Nucleus accumbens (tissue), 56 donors: ENCODE results near the gene RALGPS1.

ENCODE experiments used
- DNase-seq, 56 donors: peaks; one replicate each; lab custom pipeline; 2025; lab: John Stamatoyannopoulos, UW

Gene RALGPS1

DNA sequence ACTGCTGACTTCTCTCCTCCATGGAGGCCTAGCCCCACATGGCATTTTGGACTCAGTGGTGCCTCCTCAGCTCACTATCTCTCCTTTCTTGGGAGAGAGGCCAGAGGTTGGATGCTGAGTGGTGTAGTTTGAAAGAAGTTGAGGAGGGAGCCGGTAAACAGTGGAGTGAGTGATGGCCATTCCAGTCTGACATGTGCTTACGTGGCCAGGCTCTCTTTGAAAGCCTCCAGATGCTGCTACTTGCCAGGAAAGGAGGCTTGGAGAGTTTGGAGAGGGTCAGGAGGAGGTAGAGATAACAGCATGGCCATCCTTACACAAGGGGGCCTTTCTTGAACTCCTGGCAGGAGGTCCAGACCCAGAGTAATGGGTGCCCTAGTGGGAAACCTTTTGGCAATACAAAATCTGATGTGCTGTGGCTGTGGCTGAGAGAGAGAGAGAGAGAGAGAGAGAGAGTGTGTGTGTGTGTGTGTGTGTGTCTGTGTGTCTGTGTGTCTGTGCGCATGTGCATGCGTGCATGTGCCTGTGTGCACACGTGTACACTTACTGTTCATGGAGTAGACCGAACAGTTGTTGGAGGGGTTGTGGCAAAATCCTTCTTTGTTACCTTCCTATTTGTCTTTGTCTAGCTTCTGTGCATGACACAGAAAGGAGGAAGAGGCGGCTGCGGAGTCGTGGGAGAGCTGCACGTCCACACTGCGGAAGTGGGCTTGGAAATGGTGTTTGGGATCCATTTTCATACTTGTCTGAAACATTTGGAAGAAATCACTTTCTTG is 37.8 kb downstream of the RALGPS1 start:
- DNase-seq, result no peak

DNA sequence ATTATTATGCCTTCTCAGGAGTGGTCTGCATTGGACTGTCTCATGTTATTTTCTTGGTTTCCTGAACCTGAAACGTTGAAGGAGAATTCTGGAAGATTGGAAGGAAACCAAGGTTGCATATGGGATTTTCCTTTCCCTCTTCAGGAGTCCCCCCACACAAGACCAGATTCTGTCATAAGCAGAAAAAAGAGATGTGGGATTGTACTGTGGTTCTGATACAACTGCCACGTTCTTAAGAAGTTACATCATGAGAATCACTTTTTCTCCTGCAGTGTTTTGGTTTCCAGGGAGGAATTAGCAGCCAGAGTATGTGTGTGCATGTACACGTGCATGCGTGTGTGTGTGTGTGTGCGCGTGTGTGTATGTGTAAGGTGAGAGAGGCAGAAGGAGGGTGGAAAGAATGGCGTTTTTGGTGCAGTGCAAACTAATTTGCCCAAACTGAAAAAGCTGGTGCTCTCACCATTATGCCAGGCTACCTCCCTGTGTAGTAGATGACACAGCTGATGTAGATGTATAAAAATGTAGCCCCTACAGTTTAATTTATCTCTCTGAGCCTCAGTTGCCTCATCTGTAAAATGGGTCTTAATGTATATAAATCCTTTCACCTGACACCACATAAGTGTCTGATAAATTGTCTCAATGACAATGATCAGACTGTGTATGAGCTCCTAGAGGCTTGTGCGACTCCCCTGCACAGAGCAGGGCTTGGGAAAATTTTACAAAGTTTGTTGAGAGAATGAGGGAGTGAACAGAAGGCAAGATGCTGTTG is 38.6 kb downstream of the RALGPS1 start:
- no peak for DNase-seq

DNA sequence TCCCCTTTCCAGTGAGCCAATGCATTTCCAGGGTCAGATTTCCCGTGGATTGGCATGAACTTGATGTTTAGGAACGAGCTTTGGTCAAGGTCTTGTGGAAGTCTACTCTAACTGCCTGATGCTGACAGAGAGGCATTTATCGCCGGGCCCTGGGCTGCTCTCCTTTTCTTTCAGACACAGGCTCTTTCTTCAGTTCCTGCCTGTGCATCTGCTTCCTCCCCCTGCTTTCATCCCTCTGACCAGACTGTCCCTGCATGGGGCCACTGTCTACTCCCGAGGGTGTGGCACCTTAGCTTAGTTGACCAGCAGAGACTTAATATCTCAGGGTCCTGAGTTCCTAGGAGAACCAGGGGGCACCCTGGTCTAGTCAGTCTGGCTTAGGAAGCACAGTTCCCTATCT is 41.2 kb downstream of the RALGPS1 start:
- peak in 2 of 56 donors; percentile 12 to 21 for DNase-seq

DNA sequence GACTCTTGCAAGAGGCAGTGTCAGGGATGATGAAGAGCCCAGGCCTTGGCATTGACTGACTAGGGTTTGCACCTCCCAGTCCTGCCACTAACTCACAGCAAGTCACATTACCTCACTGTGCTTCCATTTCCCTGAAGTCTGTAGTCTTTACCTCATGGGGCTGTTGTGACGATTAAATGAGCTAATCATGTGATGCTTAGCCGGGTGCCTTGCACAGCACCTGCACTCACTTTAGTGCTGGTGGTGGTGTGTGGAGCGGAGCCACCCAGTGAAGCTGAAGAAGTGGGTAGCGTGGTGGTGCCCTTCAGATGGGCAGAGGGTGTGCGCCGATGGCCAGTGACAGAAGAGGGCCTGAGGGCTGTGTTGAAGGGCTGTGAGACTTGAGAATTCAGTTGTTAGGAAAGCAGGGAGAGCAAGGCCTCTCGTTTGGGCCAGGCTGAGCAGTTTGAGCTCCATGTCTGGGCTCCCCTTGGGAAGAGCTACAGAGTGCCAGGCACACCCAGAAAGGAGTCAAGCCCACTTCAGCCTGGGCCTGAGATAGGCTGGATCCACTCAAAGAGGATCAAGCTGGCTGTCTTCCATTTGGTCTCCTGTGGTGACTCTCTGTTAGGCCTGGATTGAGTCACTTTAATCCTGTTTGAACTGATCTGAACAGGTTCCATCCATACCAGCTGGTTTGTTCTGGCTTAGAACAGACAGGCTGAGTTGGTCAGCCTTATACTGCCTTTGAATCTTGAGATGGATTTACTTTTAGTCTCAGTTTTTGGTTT is 42.5 kb downstream of the RALGPS1 start:
- DNase-seq, result no peak

DNA sequence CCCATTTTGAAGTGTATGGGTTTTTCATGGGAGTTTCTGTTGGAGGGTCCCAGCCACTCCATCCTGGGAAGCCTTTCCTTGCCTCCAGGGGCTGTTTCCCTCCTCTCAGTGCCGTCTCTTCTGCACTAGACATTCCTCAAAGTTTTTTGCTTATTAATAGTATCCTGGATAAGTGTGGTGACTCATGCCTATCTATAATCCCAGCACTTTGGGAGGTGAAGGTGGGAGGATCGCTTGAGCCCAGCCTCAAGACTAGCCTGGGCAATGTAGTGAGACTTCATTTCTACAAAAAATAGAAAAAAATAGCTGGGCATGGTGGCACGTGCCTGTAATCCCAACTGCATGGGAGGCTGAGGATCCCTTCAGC is 43.1 kb downstream of the RALGPS1 start:
- DNase-seq, result no peak

DNA sequence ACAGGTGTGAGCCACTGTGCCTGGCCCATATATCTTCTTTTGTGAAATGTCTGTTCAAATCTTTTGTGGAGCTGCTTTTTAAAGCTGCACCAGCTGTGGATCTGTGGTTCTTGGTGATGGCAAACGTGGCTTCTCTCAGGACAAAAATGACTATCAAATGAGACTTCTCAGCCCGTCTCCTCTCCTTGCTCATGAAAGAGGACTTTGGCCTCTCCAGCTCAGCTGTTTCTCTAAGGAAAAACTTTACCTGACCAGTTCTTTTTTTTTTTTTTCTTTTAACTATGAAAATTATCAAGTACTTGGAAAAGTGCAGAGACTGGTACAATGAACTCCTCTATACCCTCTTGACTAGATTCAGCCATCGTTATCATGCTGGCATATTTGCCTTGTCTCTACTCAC is 44.8 kb downstream of the RALGPS1 start:
- no peak for DNase-seq

DNA sequence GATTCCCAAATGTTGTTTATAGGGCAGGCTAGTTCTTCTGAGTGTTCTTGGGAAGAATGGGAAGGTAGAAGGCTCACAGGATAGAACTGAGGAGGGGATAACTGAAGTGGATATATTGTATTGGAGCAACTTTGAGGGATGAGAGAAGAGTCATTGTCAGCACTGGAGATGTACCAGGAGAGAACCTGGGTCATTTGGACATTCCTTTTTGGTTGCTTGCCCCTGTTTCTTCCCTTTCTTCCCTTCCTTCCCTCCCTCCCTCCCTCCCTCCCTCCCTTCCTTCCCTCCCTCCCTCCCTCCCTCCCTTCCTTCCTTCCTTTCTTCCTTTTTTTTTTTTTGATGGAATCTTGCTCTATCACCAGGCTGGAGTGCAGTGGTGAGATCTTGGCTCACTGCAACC is 45.3 kb downstream of the RALGPS1 start:
- no peak for DNase-seq

DNA sequence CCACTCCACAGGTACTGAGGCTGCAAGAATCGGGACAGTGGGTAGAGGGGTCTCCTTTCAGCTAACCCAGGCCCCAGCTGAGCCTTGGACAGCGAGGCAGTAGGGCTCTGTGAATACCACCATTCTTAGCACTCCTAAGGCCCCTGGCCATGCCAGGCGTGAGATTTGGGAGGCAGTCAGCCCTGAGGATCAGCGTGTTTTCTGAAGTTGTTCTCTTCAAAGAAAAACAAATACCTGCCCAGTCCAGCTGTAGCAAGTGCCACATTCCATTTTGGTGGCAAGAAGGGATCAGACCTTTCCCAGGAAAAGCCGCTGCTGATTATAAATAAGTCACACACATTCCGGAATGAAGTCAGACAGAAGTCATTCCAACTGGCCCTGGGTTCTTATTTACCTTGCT is 47.8 kb downstream of the RALGPS1 start:
- no peak for DNase-seq

DNA sequence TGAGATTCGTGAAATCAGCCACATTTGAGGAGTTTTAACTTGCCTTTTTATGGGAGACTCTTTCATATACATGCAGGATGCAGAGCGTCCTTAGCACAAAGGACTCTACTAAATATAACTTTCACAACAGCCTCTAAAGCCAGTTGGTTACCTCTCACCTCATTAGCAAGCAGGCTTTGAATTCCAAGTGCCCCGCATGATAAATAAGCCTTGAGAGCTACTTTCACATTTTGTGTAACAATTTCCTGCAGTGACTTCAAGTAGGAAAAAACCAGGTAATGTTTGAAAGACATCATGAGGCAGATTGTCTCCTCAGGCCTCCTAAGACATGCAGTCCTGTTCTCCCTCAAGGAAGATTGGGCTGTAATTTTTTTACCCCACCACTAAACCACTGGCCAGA is 50.5 kb downstream of the RALGPS1 start:
- no peak for DNase-seq

DNA sequence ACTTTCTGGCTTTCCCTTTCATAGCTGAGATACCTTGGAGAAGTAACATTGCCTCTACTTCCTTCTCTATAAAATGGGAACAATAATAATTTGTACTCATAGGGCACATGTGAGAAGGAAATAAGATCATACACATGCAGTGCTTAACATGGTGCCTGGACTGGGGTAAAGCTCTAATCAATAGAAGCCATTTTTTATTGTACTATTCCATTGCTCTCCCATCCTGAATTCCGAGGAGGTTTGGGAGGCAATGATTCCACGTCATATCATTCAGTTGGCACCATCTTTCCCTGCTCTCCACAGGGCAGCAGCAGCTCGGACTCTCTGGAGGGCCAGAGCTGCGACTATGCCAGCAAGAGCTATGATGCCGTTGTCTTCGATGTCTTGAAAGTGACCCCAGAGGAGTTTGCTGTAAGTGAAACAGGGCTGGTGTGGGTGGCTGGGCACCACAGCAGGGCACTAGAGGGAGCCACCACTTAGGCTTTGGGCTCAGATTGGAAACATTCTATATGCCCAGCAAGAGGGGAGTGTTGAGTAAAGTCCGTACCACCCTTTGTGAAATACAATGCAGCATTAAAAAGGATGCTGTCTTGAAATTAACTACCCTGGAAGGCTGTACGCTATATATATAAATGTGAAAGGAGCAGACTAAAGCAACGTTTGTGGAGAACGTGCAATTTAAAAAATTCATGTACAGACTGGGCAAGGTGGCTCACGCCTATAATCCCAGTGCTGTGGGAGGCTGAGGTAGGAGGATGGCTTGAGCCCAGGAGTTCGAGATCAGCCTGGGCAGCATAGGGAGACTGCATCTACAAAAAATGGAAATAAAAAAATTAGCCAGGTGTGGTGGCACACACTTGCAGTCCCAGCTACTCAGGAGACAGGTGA is 51.2 kb downstream of the RALGPS1 start:
- DNase-seq, result peak in 32 of 56 donors; percentile 4 to 59 (median 22)

DNA sequence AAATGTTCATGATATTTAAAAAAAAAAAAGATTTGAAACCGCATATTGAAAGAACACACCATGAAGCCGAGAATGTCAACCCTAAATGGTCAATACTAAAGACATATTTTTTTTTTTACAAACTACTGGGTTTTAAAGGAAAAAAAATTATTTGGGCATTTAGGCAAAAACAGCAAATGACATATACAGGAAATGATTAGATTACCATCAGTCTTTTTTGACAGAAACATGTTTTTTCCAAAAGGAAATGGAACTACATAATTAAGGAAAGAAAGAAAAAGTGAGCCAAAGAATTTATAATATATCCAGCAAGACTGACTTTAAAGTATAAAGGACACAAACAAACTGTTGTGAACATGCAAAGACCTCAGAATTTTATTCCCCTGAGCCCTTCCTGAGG is 56.7 kb downstream of the RALGPS1 start:
- no peak for DNase-seq

DNA sequence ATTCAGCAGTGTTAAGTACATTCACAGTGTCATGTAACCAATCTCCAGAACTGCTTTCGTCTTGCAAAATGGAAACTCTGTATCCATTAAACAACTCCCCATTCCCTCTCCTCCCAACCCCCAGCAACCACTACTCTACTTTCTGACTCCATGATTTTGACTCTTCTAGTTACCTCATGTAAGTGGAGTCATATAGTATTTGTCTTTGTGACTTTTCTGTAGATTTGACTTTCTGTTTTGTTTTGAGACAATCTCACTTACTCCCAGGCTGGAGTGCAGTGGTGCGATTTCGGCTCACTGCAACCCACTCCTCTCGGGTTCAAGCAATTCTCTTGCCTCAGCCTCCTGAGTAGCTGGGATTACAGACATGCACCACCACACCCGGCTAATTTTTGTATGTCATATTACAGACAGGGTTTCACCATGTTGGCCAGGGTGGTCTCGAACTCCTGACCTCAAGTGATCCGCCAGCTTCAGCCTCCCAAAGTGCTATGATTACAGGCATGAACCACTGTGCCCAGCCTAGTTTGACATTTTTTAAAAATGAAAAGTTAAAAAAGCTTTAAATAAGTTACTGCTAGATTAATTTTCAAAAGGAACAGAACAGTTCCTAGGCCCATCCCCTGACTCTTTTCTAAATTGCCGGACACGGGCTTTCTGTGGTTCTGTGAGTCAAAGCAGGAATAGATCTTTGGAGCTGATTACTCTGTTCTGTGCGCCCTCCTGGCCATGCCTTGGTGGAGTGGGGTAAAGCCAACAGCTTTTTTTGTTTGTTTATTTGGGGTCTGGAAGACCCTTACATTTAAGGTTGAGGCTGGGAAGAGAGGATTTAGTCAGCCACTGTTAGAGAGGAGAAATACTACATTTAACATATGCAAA is 59.3 kb downstream of the RALGPS1 start:
- DNase-seq, result no peak

DNA sequence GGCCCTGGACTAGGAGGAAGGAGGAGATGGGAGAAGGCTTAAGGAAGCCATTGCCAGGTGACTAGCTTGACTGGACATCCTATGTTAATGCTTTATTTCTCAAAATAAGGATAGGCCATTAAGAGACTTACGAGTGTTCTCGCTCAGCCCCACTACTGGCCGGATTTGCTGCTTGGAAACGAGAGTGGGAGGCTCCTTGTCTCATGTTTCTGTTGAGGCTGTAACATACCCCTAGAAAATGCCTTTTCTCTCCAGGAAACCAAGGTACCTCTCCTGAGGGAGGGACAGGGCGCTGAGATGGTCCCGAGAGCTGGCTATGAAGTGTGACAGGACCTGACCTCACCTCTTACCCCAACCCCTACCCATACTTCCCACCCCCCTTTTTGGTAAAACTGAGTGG is 60.0 kb downstream of the RALGPS1 start:
- no peak for DNase-seq

DNA sequence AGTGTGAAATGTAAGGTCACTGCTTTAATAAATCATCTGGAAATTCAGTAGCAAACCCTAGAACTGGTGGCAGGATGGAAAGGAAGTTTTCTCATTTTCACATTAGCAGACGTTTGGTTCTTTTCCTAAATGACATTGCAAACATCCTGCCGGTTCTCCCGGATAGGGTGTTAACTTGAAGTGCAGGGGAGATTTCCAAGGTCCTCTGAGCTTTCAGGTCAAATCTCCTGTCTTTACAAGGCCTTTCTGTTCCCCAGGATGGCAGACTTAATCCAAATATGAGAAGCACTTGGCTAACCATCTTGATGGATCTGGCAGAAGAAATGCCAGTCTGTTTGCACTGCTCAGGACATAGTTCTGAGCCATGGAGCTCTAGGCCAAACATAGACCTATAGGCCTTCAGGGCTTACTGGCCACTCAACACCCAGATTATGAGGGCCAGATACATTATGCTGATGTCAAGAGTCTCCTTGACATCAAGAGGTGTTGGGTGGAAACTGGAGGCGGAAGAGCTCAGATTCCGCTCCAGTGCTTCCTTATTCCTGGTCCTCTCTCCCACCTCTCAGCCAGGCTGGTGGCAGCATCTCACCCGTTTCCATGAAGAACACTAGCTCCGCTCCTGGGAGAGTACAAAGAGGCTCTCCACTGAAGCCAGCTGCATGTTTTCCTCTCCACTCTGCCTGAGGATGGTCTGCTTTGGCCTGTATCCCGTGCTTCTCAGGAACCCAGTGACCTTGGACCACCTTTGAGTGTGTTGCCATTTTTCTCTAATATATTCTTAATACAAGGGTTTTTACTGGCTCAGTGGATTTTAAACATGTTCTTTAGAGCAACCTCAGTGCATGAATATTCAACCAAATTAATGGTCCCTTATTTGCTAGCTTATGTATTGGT is 61.0 kb downstream of the RALGPS1 start:
- no peak for DNase-seq

DNA sequence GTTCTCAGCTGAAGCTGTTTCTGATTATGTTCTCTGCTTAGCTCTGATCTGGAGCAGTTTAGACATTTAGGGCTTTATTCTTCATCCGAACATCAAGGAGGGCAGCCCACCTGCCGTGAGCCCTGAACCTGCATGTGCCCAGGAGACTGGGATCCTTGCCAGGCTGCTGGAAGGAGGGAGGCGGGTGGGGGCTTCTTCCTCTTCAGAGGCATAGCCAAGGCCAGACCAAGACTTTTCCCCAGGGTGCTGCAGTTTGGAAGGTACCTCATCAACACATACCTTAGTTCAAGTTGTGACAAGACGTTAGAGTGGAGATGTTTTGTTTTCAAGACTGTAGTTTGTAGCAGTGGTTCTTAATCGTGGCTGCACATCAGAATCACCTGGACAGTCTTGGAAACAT is 64.9 kb downstream of the RALGPS1 start:
- no peak for DNase-seq

DNA sequence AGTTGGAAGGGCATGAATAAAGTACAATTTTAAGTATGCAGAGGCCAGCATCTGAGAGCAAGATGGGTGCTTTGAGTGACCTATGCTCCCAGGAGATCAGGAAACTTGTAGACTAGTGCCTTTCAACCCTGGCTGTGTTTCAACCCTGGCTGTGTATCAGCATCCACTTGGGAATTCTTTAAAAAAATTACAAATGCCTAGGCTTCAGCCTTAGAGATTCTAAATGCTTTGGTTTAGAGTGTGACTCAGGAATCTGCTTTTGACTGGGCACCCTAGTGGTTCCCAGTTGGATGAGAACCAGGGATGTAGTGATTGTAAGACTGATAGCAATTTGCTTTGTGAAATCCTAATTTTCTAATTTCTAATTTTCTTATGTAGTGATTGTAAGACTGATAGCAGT is 65.6 kb downstream of the RALGPS1 start:
- no peak for DNase-seq

DNA sequence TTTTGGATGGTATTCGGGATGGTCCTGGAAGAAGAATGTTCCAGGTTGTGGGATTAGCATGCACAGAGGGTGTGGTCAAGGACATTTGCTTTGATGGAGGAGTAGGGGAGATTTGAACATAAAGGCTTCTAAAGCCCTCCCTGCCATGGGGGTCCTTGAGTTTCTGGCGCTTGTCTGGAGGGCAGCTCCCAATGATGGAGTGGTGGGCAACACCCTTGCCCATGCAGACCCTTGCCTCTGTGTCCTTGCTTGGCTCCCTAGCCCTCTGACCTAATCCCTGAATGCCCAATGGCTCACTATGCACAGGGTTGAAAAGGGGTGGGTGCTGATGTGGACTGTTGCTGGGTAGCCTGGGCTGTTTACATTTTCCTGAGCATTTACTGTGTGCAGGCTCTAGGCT is 66.6 kb downstream of the RALGPS1 start:
- no peak for DNase-seq
